ENCODE measurements around the gene AIDA.
A peak's percentile ranks its signal among the peaks of the same experiment; 100 is the strongest.

AIDA gene

GRCh38 chr1:222712253-222713090 is at the start of gene AIDA, which contains the start of gene BROX (continued):
- TF ChIP-seq KLF7 (tag by site-specific recombination; IDR thresholded peaks at IDR 0.05; ENCODE audit: borderline replicate concordance) (peak; percentile 80; the same call in 1 of the 2 replicates), ZNF707 (tag by site-specific recombination; IDR thresholded peaks at IDR 0.05) (no peak), ZBTB8A (tag by site-specific recombination; IDR thresholded peaks at IDR 0.05) (peak; percentile 22; the same call in 1 of the 2 replicates), ZBTB7A (tag by site-specific recombination; IDR thresholded peaks at IDR 0.05; ENCODE audit: low read depth) (peak; percentile 85), ZNF585B (tag by site-specific recombination; IDR thresholded peaks at IDR 0.05) (no peak), GLIS1 (tag by site-specific recombination; IDR thresholded peaks at IDR 0.05) (peak; percentile 37; the same call in 1 of the 2 replicates), ZXDB (tag by site-specific recombination; IDR thresholded peaks at IDR 0.05) (peak; percentile 97), REST (tag by site-specific recombination; IDR thresholded peaks at IDR 0.05) (no peak), ZBTB6 (tag by site-specific recombination; IDR thresholded peaks at IDR 0.05) (no peak), KLF9 (tag by site-specific recombination; IDR thresholded peaks at IDR 0.05; ENCODE audit: low read depth) (peak; percentile 57; the same call in 1 of the 2 replicates), ZNF184 (tag by site-specific recombination; IDR thresholded peaks at IDR 0.05) (no peak), FEZF1 (tag by site-specific recombination; IDR thresholded peaks at IDR 0.05) (no peak), ZNF394 (tag by site-specific recombination; IDR thresholded peaks at IDR 0.05; ENCODE audit: borderline replicate concordance) (peak; percentile 22; the same call in 1 of the 2 replicates), ZSCAN18 (tag by site-specific recombination; IDR thresholded peaks at IDR 0.05) (0 out of 2 replicates have a peak, but pooled peaks have one; percentile 61), ZNF112 (tag by site-specific recombination; IDR thresholded peaks at IDR 0.05) (no peak), ZNF362 (tag by site-specific recombination; IDR thresholded peaks at IDR 0.05) (no peak), ZBTB11 (tag by site-specific recombination; conservative IDR thresholded peaks at IDR 0.05; ENCODE audit: low read depth) (peak; percentile 60; the same call in 1 of the 2 replicates), ZNF639 (tag by site-specific recombination; IDR thresholded peaks at IDR 0.05) (peak; percentile 94), EGR2 (tag by site-specific recombination; IDR thresholded peaks at IDR 0.05; ENCODE audit: low read depth) (no peak), ZNF843 (tag by site-specific recombination; IDR thresholded peaks at IDR 0.05) (peak; percentile 63), KLF17 (tag by site-specific recombination; IDR thresholded peaks at IDR 0.05) (peak; percentile 85), ZBTB48 (tag by site-specific recombination; IDR thresholded peaks at IDR 0.05) (peak; percentile 26; the same call in 1 of the 2 replicates), YY2 (tag by site-specific recombination; IDR thresholded peaks at IDR 0.05) (peak; percentile 98), ZEB2 (tag by site-specific recombination; IDR thresholded peaks at IDR 0.05) (peak; percentile 50; the same call in 1 of the 2 replicates), ZNF391 (tag by site-specific recombination; IDR thresholded peaks at IDR 0.05; ENCODE audit: borderline replicate concordance, low read depth) (peak; percentile 82)
